Erythroblast (primary cell): ENCODE data around the gene PRR30.

Source experiments
- GATA1 ChIP-seq: IDR thresholded peaks from 2 replicates; pipeline ENCODE4 v1.6.1; 2011; ENCODE audit warnings: low read depth, mild to moderate bottlenecking, control low read depth, low read length, moderate library complexity
- POLR2A ChIP-seq: IDR thresholded peaks from 2 replicates; pipeline ENCODE4 v1.6.1; 2011; ENCODE audit warnings: mild to moderate bottlenecking, low read length

DNA sequence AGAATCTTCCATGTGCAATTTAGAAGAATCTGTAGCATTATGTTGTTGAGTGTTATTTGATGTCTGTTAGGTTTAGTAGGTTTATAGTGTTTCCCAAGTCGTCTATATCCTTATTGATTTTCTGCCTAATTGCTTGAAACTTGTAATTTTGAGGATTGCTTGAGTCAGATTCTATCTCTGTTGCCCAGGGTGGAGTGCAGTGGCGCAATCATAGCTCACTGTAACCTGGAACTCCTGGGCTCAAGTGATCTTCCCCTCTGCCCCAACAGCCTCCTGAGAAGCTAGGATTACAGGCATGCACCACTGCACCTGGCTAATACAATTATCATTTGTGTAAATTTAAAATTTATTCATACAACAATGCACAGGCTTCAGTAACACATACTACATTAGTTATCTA is 6.5 kb upstream of the PRR30 start:
- TF ChIP-seq POLR2A = no peak
- TF ChIP-seq GATA1 = no peak
